SK-N-MC (cell line): Measurements from ENCODE around the gene GABRB3.

Experiments
- EZH2 ChIP-seq: fragments of 200-600 bp; sonication (generic); IDR thresholded peaks from one replicate; pipeline ENCODE4 v1.6.1; 2017; ENCODE audit warnings: antibody characterized with exemption
- FOXP2 ChIP-seq: optimal IDR thresholded peaks from 2 replicates; pipeline ENCODE3; 2011; ENCODE audit warnings: mild to moderate bottlenecking, moderate library complexity; ENCODE audit not compliant: insufficient read depth; ENCODE audit errors: extremely low read length, control extremely low read depth
- POLR2AphosphoS5 ChIP-seq: IDR thresholded peaks from 2 replicates; pipeline ENCODE4 v1.6.1; 2012; ENCODE audit warnings: mild to moderate bottlenecking, low read depth, low read length, borderline replicate concordance

DNA sequence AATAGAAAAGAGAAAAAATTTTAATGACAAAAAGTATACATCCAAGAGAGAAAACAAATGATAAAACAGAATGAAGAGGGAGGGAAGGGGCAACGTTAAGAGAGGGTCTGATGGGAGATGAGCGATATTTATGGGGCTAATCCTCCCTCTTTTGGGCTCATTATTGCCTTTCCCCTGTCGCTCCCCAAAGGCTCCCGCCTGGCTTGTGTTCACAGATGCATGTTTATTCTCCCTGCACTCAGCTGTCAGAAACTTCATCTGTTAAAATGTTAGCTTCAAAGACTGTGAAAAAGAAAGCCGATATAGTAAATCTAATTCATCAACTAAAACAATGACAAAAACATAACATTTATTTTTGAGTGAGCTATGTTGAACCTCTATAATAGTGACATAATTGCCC is 74.3 kb downstream of the GABRB3 start:
- TF ChIP-seq POLR2AphosphoS5: no peak
- no peak for TF ChIP-seq EZH2
- TF ChIP-seq FOXP2: no peak
